A673 (cell line): ENCODE measurements around the gene TBC1D2.

ENCODE experiments used
- EZH2 ChIP-seq: fragments of 200-600 bp; sonication (generic); IDR thresholded peaks from 2 replicates; pipeline ENCODE4 v1.6.1; 2017; ENCODE audit warnings: borderline replicate concordance, low read depth, mild to moderate bottlenecking, mixed read lengths, antibody characterized with exemption, low read length; ENCODE audit not compliant: poor library complexity, severe bottlenecking
- TF ChIP-seq, protein P1 (sequence below): fragments of 300-800, 200-600 bp; sonication (generic); conservative IDR thresholded peaks from 2 replicates; pipeline ENCODE4 v1.5.1; 2017; ENCODE audit warnings: low read depth, mild to moderate bottlenecking, antibody characterized with exemption, low read length, moderate library complexity, mixed read lengths

DNA sequence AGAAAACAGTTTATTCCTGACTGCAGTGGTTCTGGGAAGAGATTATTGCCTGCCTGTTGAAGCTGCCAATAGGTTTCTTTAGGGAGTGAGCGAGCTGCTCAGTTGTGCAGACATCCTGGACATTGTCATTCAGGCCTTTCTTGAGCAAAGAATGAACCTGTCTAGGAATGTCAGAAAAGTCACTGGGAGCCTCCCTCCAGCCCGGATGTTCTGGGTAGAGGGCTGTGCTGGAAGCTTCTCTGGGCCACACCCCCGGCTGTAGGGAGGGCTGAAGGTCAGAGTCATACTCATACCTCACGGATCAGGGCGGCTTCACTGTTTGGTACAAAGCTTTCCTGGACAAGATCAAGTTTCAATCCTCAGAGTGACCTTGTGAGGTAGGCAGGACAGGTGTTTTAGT is 33.4 kb upstream of the TBC1D2 start:
- TF ChIP-seq, protein P1, sequence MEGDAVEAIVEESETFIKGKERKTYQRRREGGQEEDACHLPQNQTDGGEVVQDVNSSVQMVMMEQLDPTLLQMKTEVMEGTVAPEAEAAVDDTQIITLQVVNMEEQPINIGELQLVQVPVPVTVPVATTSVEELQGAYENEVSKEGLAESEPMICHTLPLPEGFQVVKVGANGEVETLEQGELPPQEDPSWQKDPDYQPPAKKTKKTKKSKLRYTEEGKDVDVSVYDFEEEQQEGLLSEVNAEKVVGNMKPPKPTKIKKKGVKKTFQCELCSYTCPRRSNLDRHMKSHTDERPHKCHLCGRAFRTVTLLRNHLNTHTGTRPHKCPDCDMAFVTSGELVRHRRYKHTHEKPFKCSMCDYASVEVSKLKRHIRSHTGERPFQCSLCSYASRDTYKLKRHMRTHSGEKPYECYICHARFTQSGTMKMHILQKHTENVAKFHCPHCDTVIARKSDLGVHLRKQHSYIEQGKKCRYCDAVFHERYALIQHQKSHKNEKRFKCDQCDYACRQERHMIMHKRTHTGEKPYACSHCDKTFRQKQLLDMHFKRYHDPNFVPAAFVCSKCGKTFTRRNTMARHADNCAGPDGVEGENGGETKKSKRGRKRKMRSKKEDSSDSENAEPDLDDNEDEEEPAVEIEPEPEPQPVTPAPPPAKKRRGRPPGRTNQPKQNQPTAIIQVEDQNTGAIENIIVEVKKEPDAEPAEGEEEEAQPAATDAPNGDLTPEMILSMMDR: no peak
- TF ChIP-seq EZH2: no peak
